Measurements from ENCODE around the gene OR4L1.
"Not testable (repeated sequence)": the region's sequence is repeated elsewhere in the genome, so short reads cannot be mapped to it uniquely, and the experiment has no call there.

The OR4L1 gene

GRCh38 chr14:20059745-20060144, at the start of gene OR4L1:
TSS of gene OR4L1 (plus strand) at chr14:20060045. CDS start at chr14:20060045, 0 bp downstream.
- no peak for DNase-seq

GRCh38 chr14:20019257-20019865, 40.5 kb upstream of the OR4L1 start, which contains the start of gene OR4K14:
TSS of gene OR4K14 (minus strand) at chr14:20019307. CDS start at chr14:20015193, 4,114 bp downstream.
- DNase-seq = no peak

- no peak for DNase-seq
Measured at GRCh38 chr14:20031058-20031457, 28.8 kb upstream of the OR4L1 start.

GRCh38 chr14:20035449-20035848, 24.4 kb upstream of the OR4L1 start:
- no peak for DNase-seq

GRCh38 chr14:20035938-20036337, 23.9 kb upstream of the OR4L1 start, which contains the start of gene OR4K13:
TSS of gene OR4K13 (minus strand) at chr14:20036038. CDS start at chr14:20034758, 1,280 bp downstream.
- DNase-seq = no peak

GRCh38 chr14:20044243-20044642, 15.6 kb upstream of the OR4L1 start:
- no peak for DNase-seq

- no peak for DNase-seq
Measured at GRCh38 chr14:20048202-20048601, 11.6 kb upstream of the OR4L1 start.

GRCh38 chr14:20092050-20092449, 32.2 kb downstream of the OR4L1 start:
- no peak for DNase-seq

- DNase-seq = no peak
Measured at GRCh38 chr14:20093442-20093841, 33.6 kb downstream of the OR4L1 start.

- not testable (repeated sequence) for DNase-seq
Measured at GRCh38 chr14:20098926-20099770, 39.3 kb downstream of the OR4L1 start.

- DNase-seq = no peak
Measured at GRCh38 chr14:20110438-20110837, 50.6 kb downstream of the OR4L1 start, which contains the start of gene OR4K17. TSS of gene OR4K17 (plus strand) at chr14:20110739. CDS start at chr14:20117500, 6,761 bp downstream.
